ENCODE measurements around the gene KNOP1.

Gene KNOP1

DNA sequence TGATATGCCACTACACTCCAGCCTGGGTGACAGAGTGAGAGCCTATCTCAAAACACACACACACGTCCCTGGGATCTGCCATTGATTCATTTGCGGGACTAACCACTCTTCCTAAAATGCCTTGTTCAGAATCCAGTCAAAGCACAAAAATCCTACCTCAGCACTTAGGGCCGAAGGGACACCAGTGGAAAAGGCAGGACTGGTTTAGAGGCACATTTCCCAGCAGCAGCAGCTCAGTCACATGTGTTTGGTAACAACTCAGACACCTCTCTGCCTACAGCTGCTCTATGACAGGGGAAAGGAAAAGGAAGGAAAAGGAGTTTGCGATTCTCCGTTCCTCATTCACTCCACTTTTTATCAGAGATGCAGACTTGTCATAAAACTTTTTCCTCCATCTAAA lies 12.2 kb downstream of the KNOP1 start:
- DNase-seq, result no peak

DNA sequence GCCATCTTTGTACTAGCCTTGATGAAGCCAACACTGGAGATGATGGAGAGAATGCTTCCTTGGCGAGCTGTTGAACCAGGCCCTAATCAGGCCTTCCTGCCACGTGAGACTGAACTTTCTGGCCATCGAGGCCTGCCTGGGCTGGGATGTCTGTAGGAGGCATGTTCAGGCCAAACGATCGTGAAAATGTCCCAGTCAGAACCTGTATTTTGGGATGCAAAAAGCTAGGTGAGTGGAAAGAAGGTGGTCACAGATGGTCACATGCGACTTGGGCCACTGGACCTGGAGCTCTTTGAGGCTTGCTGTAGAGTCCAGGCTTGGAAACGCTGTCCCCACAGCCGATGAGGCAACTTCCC lies 12.9 kb downstream of the KNOP1 start:
- DNase-seq, result no peak

DNA sequence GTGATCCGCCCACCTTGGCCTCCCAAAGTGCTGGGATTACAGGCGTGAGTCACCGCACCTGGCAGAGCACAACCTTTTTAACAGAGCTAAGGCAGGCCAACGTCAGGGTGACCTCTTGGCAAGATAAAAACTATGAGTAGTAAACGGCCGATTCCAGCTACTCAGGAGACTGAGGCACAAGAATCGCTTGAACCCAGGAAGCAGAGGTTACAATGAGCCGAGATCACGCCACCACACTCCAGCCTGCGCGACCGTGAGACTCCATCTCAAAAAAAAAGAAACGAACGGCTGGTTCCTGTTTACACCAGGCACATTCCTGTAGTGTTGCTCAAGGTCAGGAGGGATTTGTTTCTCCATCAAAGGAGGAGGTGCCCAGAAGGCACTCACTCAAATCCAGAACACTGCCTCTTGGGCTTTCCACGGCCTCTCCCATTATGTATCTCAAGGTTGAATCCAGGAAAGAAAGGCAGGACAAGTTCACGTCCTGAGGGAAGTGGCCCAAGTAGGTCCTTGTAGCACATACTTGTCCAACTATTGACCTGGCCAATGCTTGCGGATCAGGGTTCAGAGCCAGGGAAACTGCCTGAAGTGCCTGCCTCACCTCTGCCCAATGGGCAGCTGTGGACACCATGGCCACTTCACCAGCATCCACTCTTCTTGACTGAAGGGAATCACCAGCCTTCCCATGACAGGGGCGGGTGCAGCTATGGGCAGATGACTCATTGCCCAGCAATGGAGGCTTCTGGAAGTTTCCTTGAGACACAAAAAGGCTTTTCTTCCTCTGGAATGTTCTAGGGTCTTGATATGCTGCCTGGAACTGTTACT lies 13.5 kb downstream of the KNOP1 start:
- no peak for DNase-seq

DNA sequence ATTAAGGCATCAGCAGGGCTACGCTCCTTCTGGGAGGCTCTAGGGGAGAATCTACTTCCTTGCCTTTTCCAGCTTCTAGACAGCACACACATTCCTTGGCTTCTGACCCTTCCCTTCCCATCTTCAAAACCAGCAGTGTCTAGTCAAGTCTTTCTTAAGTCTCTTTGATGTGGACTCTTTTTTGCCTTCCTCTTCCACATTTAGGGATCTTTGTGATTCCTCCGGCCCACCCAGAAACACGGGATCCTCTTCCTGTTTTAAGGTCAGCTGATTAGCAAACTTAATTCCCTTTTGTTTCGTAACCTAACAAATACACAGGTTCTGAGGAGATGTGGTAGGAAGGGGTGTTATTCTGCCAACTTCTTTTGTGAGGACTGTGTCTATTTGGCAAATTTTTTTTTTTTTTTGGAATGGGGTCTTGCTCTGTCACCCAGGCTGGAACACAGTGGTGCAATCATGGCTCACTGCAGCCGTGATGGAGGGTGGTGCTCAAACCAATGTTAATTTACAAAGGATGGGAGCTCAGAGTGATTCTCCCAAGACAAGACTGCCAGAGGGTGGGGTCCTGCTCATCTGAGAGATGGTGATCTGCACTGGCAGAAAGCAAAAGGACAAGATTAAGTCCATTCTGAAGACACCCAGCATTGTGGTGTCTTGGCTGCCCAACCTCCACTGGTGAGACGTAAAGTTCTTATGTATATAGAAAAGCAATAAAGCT lies 14.7 kb downstream of the KNOP1 start:
- DNase-seq, result no peak

DNA sequence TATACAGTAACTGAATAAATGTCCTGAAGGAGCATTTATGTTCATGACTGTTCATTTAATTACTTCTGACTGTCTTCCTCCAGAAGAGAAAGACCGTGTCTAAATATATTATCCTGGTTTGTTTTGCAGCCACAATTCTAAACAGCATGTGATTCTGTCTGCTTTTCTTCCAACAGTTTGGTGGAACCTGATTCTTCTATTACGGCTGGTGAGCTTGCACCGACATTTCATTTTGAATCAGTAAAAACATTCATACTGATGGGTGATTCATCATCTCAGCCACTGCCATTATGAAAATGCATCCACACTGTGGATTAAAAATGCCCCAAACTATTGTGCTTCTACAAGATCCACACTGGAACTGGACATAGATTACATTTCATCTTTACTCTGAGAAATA lies 16.9 kb downstream of the KNOP1 start:
- no peak for DNase-seq

DNA sequence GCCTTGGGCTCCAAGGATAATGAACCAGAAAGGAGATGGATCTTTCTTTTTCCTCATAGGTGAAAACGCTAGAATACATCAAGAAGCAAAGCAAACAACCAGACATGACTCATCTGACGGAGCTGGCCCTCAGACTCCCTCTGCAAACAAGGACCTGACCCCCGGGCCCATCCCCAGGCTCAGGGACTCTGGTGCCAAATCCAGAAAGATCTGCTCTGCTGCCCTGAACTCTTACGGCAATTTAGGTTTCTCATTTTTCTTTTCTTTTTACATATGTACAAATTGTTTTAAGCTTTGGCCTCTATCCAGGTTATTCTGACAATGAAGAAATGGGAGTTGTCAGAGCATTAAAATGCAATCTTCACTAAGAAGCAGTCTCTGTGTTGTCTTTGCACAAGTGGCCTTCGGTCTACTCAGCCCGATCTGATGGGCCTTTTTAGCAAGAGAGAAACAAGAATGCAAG lies 17.7 kb downstream of the KNOP1 start:
- no peak for DNase-seq

DNA sequence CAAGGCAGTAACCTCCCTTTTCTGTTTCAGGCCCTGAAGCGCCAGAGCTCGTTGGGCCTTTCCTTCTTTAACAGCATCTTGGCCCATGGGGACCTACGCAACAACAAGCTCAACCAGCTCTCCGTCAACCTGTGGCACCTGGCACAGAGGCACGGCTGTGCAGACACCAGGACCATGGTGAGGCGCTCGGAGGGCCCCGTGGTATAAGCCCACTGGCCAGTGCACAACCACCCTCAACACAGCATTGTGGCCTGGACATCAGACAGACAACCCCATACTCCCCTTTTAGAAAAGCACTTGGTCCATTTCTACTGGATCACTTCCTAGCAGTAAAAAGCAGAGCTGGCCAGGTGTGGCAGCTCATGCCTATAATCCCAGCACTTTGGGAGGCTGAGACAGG lies 18.6 kb downstream of the KNOP1 start:
- DNase-seq, result no peak

DNA sequence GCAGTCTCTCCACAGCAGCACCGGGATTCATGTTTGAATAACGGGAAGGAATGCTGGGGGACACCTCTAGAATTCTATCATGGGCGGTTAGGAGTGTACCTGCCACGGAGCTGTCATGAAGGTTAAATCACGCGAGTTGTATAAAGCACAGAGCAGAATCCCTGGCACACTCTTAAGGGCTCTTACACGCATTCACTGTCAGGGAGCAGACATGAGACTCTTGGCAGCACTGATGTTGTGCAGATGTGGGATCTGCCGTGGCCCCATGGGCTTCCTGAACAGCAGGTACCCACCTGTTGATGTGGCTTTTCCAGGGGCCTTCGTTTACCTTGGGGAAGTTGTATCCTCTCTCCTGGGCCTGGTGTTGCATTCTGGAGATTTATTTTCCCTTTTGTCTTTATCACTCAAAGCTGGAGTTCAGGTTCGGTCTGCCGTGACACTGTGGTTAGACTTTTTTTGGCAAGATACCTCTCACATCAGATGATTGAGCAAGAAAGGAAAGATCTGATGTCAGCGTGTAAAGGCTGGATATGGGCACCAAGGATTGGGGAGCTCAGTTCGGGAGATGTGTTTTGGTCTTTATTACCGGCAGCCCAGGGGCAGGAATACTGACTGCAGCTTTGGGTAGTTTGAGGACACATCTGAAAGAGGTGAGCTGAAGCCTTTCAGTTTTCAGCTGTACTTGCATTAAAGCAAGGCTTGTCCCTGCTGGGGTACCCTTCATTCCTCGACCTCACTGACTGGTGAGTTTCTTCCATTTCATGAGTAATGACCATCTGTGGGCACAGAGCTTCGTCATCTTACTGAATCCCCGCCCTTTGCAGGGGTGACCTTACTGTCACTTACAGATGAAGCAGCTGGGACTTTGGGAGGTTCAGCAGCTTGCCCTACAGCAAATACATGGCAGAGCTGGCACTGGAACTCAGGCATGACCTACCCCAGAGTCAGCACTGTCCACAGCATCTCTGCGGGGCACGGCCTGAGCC lies 19.3 kb downstream of the KNOP1 start:
- no peak for DNase-seq

DNA sequence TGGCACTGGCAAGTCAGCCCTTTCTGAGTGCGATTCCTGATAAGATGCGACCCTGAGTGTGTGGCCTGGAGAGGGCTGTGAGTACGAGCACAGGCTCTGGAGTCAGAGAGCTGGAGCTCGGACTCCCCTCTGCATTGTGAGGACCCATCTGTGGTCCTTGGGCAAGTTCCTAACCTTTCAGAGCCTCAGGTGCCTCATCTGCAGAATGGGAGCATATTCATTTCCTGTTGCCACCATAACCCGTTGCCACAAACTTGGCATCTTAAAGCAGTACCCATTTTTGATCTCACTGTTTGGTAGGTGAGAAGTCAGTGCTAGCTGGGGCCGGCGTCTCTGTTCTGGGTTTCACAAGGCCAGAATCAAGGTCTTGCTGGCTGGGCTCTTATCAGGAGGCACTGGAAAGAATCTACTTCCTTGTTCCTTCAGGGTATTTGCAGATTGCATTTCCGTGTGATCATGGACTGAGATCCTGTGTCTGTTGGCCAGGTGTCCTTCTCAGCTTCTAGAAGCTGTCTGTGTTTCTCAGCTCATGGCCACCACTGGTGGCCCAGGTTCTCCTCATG lies 20.2 kb downstream of the KNOP1 start:
- no peak for DNase-seq

- DNase-seq, result no peak
Observed at GRCh38 chr16:19696961-19697360, 21.1 kb downstream of the KNOP1 start.

- no peak for DNase-seq
Observed at GRCh38 chr16:19696328-19696727, 21.7 kb downstream of the KNOP1 start.

DNA sequence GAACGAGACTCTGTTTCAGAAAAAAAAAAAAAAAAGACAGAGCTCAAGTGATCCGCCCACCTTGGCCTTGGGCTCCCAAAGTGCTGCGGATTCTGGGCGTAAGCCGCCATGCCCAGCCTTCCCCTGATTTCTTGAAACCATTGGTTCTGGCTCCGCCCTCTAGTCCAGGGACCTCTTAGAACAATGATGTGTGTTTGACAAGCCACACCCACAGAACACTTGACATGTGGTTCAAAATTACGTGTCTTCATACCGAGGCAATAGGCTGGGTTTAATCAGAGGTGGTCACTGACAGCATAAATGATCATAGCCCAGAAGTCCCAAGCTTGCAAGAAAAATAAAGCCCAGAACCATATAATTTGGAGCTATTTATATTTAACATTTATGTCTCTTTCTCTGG lies 23.0 kb downstream of the KNOP1 start:
- DNase-seq, result no peak

DNA sequence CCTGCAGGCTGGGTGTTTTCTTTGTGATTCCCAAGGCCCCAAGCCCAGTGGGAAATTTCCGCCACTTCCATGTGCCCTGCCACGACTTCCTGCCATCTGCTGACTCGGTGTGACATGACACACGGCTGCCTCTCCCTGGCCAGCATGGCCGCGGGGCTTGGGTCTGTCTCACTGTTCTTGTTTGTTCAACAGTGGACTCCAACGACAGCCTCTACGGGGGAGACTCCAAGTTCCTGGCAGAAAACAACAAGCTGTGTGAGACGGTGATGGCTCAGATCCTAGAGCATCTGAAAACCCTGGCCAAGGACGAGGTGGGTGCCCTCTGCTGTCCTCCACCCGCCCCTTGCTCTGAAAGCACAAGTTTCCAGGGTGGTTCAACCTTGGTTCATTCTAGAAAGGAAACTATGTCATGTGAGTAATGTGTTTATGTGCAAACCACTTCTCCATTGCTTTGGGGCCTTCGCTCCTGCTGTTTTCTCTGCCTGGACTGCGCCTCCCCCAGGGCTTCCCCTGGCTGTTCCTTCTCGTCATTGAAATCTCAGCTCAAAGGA lies 26.8 kb downstream of the KNOP1 start:
- DNase-seq, result no peak

DNA sequence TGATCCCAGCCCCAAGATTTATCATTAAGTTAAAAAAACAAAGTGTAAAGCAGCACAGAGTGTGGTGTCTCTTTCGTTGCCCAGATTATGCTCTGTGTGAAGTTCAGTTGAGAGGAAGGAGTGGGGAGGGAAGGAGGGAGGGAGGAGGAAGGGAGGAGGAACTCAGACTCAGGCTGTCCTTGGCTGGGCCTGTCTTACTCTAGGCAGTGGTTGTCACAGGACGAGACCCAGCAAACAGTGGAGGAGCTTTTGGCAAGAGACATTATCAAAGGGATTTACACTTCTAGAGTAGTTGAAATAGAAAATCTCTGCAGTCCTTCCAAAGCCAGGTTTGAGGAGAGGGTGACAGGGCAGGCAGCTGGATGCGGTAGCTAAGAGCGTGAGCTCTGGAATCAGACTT lies 27.8 kb downstream of the KNOP1 start:
- no peak for DNase-seq

DNA sequence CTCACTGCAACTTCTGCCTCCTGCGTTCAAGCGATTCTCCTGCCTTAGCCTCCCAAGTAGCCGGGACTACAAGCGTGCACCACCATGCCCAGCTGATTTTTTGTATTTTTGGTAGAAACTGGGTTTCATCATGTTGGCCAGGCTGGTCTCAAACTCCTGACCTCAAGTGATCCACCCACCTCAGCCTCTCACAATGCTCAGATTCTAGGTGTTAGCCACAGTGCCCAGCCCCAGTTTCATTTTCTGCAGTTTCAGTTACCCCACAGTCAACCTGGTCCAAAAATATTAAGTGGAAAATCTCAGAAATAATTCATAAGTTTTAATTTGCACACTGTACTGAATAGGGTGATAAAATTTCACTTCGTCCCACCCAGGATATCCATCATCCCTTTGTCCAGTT lies 28.7 kb downstream of the KNOP1 start:
- peak; percentile 13 for DNase-seq

DNA sequence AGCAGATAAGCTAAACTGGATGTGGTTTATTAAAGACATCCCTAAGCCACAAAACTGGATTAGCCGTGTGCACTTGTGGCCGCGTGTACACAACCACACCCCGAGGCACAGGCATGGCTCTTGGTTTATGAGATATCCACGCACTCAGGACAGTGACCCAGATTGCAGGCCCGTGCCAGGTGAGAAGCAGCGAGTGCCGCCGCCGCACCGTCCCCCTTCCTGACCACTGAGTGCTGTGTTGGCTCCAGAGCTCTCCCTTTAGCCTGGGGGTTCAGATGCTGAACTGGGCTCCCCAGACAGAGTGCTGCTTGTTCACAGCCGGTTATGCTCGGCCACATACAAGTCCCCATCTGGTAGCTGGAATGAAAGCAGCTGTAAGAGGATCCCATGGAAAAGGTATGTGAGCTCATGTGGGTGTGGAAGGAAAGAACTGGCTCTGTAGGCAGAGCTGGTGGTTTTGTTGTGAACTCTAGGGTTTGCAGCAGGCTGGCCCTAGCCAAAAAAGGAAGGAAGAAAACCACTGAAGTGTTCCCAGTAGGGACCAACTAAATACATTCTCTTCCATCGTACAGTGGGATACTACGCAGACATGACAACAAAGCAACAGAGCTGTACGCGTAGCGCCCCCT lies 29.5 kb downstream of the KNOP1 start:
- DNase-seq, result no peak

GRCh38 chr16:19687279-19687678 lies 30.7 kb downstream of the KNOP1 start:
- no peak for DNase-seq

- no peak for DNase-seq
Observed at GRCh38 chr16:19685176-19685575, 32.9 kb downstream of the KNOP1 start.

- no peak for DNase-seq
Observed at GRCh38 chr16:19683453-19684236, 34.4 kb downstream of the KNOP1 start.

DNA sequence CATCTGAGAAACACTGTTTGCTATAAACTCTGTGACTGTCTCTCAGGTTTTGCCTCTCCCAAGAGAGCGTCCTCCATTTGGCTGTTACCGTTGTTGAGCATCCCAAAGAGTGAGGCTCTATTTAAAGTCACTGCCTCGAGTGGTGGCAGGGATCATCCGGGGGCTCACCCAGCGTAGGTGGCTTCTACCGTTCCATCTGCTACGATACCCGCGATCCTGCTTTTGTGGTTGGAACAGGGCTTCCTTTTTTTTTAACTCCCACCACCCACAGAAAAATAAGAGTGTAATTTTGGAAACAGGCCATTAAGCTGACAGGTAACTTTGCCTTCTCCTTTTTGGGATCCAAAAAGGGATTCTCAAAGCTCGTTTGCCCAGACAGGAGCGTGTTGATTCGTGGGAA lies 36.4 kb downstream of the KNOP1 start:
- DNase-seq, result no peak

DNA sequence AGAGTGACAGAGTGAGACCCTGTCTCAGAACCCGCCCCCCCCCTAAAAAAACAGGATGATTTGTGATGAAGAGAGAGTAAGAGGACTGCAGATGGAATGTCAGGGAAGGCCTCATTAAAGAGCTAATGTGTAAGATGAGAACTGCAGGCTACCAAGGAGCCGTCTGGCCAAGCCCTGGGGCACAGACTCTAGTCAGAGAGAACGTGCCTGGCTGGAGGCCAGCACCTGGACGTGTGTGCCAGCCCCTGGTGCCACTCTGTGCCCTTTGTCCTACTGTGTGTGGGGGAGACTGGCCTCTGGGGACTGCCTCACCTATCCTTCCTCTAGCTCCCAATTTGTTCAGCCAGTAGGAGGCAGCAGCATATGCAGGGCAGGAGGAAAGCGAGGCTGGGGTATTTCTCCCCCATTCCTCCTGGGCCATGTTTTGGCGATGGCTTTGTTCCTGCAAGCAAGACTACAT lies 37.1 kb downstream of the KNOP1 start:
- DNase-seq, result no peak
